K562 (cell line): Measurements from ENCODE around the gene SHH. TPM values are rescaled to one million over a fixed set of nuclear protein-coding genes. Genes with fewer than 3 reads are reported as not detected.

Source experiments
- ATAC-seq: fragments of 200-7000 bp; cut with Tn5 transposase; 3 replicates; pipeline ENCODE4 v1.9.1; 2020; ENCODE audit warnings: moderate library complexity
- BruUV-seq: library from RNA; stranded (reverse); fragments of 400-500 nt; replicated peaks from 2 replicates; lab custom pipeline; 2021; lab: Mats Ljungman, UMichigan
- CTCF ChIA-PET: fragments of 300-600 bp; formaldehyde crosslinking; extraction: SDS; loops from one replicate; lab custom pipeline; 2021; ENCODE audit warnings: low intra/inter-chr PET ratio; lab: Yijun Ruan, JAX
- POLR2A ChIA-PET: fragments of 300-600, 350-650 bp; sonication (Branson Sonifier 250); formaldehyde crosslinking; extraction: SDS; loops from one replicate; lab custom pipeline; 2021; ENCODE audit warnings: antibody characterized with exemption, inconsistent platforms; lab: Yijun Ruan, JAX
- DNase-seq, 4 experiments: peaks; one replicate each; pipeline versions ENCODE4 v3.0.0 to v3.0.0-alpha.2; 2011 to 2018; ENCODE audit warnings: low spot score in 3 of 4, mixed read lengths in 3 of 4; ENCODE audit errors: extremely low read depth in 1 of 4
- FAIRE-seq: peaks from 2 replicates; lab custom pipeline; 2011; peaks lifted over from hg19 to GRCh38; lab: Jason Lieb, UNC
- H2AFZ ChIP-seq: 2 replicates; pipeline ENCODE4 v1.6.0; 2011; ENCODE audit warnings: low read depth, low read length, control low read depth, inconsistent platforms
- H3K27ac ChIP-seq: fragments of 200-600 bp; 3 replicates; pipeline ENCODE4 v1.8.0; 2011; ENCODE audit warnings: low read depth, mild to moderate bottlenecking, control low read depth, inconsistent platforms, low read length, moderate library complexity, mixed read lengths; ENCODE audit errors: extremely low read depth
- H3K27me3 ChIP-seq, 2 experiments: fragments of 300-600 bp in 1 of 2; 2 replicates in 1 of 2; 3 replicates in 1 of 2; pipeline versions ENCODE4 v1.6.0 to v1.8.0; 2011; ENCODE audit warnings: inconsistent platforms in 2 of 2, low read length in 2 of 2, mild to moderate bottlenecking in 1 of 2, mixed read lengths in 1 of 2, moderate library complexity in 1 of 2; ENCODE audit not compliant: control insufficient read depth in 2 of 2, insufficient read depth in 2 of 2
- H3K36me3 ChIP-seq: fragments of 300-600 bp; 3 replicates; pipeline ENCODE4 v1.8.0; 2011; ENCODE audit warnings: mild to moderate bottlenecking, low read length, inconsistent platforms; ENCODE audit not compliant: control insufficient read depth, insufficient read depth
- H3K4me1 ChIP-seq, 2 experiments: fragments of 200-600 bp in 1 of 2; replicated peaks in 1 of 2; 2 replicates in 1 of 2; 3 replicates in 1 of 2; pipeline versions ENCODE4 v1.5.1 to v1.8.0; 2011; ENCODE audit warnings: inconsistent platforms in 2 of 2, low read length in 2 of 2, mild to moderate bottlenecking in 1 of 2, mixed read lengths in 1 of 2, moderate library complexity in 1 of 2; ENCODE audit not compliant: control insufficient read depth in 2 of 2, insufficient read depth in 2 of 2
- H3K4me2 ChIP-seq: 2 replicates; pipeline ENCODE4 v1.6.1; 2011; ENCODE audit warnings: low read length, control low read depth, inconsistent platforms, mixed read lengths; ENCODE audit not compliant: insufficient read depth
- H3K4me3 ChIP-seq: fragments of 200-600 bp; sonication (generic), shearing (Covaris generic); 2 replicates; pipeline ENCODE4 v1.5.1; 2016; ENCODE audit warnings: control low read depth, inconsistent platforms
- H3K79me2 ChIP-seq: fragments of 200-600 bp; 3 replicates; pipeline ENCODE4 v1.8.0; 2011; ENCODE audit warnings: low read length, inconsistent platforms; ENCODE audit not compliant: control insufficient read depth, insufficient read depth
- H3K9ac ChIP-seq, 2 experiments: 2 replicates each; pipeline versions ENCODE4 v1.6.0 to v1.6.1; 2011; ENCODE audit warnings: low read depth in 2 of 2, low read length in 2 of 2, control low read depth in 1 of 2, inconsistent platforms in 1 of 2, mild to moderate bottlenecking in 1 of 2, mixed read lengths in 1 of 2; ENCODE audit not compliant: insufficient read depth in 1 of 2
- H3K9me1 ChIP-seq: one replicate; pipeline ENCODE4 v1.6.0; 2011; ENCODE audit warnings: inconsistent platforms, mild to moderate bottlenecking, low read length, moderate library complexity; ENCODE audit not compliant: control insufficient read depth, insufficient read depth
- H3K9me3 ChIP-seq: replicated peaks from 2 replicates; pipeline ENCODE4 v1.5.1; 2011; ENCODE audit warnings: low read depth, low read length, inconsistent platforms; ENCODE audit not compliant: control insufficient read depth, insufficient read depth
- H4K20me1 ChIP-seq: replicated peaks from 2 replicates; pipeline ENCODE4 v1.6.1; 2011; ENCODE audit warnings: low read length, inconsistent platforms, mixed read lengths; ENCODE audit not compliant: control insufficient read depth, insufficient read depth
- EGR1 ChIP-seq: fragments of 450-650 bp; conservative IDR thresholded peaks from 2 replicates; pipeline ENCODE4 v1.6.1; 2017; ENCODE audit warnings: mild to moderate bottlenecking
- ETS2 ChIP-seq: IDR thresholded peaks from 2 replicates; pipeline ENCODE4 v1.6.1; 2016; ENCODE audit warnings: borderline replicate concordance, missing genetic modification characterization, mild to moderate bottlenecking, moderate library complexity, missing compliant biosample characterization; ENCODE audit not compliant: poor library complexity, severe bottlenecking
- ZNF263 ChIP-seq: sonication (generic); formaldehyde crosslinking; IDR thresholded peaks from 2 replicates; pipeline ENCODE4 v1.8.0; 2022; ENCODE audit warnings: mild to moderate bottlenecking, missing genetic modification reagents, borderline replicate concordance
- WGBS: fragments of 100-300 bp; shearing (Covaris generic); methylation state at CpG from one replicate; pipeline ENCODE4 v1.1.6; 2016; ENCODE audit warnings: low coverage, mixed read lengths; ENCODE audit not compliant: insufficient coverage; ENCODE audit errors: missing lambda C conversion rate; 5-methylcytosine and 5-hydroxymethylcytosine counted together
- in situ Hi-C: fragments of 300-500 bp; cut with MboI; formaldehyde crosslinking; loops from 4 replicates; pipeline ENCODE4 v1.15.0; 2018; ENCODE audit warnings: inconsistent platforms, mixed read lengths
- intact Hi-C: fragments of 100-400 bp; cut with micrococcal nuclease; formaldehyde crosslinking; loops from 2 replicates; pipeline ENCODE4 v1.14.2; 2022
- polyA plus RNA-seq, 8 experiments: library from polyadenylated mRNA; depleted of rRNA in 4 of 8; stranded (reverse) in 5 of 8; unstranded in 3 of 8; fragments of >200 nt; fragmentation: Nextera tagmentation in 2 of 8; fragmentation: Illumina TruSeq in 1 of 8; extraction: Ambion mirVana in 2 of 8; extraction: Trizol in 1 of 8; gene quantifications; 2 replicates each; pipeline versions ENCODE4 v1.2.1 to v1.2.3, GENCODE V29; 2011 to 2014; ENCODE audit warnings: inconsistent platforms in 1 of 8, missing spikeins in 1 of 8
- total RNA-seq, 7 experiments: library from RNA; depleted of rRNA in 6 of 7; stranded (reverse); fragments of >200 nt in 6 of 7; fragmentation: Illumina TruSeq in 2 of 7; extraction: Trizol in 2 of 7; gene quantifications; 2 replicates each; pipeline versions ENCODE4 v1.2.1 to v1.2.3, GENCODE V29; 2011 to 2021; ENCODE audit warnings: low replicate concordance in 1 of 7
- TF ChIP-seq, protein P1 (sequence below): fragments of 250-450 bp; sonication (Bioruptor Pico); IDR thresholded peaks from 2 replicates; pipeline ENCODE4 v1.4.0; 2020; ENCODE audit warnings: mild to moderate bottlenecking, moderate library complexity

SHH gene
- total and polyA plus RNA-seq, 9 of the 15 experiments (the other 6 are each of a cell fraction or from before 2014, with no cell fraction given): 0.09 TPM; not detected in 8

DNA sequence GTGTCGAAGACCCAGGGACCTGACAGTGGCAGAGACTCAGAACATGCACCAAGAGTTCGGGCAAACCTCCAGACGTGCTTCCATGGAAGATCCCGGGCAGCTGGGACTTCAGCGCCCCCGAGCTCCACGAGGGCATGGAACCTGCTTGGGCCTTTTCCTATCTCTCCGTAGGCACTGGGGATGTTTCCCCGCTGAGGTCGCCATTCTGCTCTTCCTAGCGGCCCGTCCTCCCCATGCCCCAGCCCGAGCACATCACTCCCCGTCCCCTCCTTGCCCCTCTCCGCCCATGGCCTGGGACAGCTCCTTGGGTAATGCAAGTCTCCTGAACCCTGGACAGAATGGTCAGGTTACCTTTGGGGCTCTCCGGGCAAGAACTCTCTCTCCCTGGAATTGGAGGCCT lies 32.3 kb upstream of the SHH start:
- intact Hi-C loops: no loop called here

More for the DNA sequence above, 32.3 kb upstream of the SHH start:
- no peak for DNase-seq
- TF ChIP-seq EGR1 (no peak), ZNF263 (peak; percentile 76), ETS2 (tag) (no peak)
- TF ChIP-seq, protein P1, sequence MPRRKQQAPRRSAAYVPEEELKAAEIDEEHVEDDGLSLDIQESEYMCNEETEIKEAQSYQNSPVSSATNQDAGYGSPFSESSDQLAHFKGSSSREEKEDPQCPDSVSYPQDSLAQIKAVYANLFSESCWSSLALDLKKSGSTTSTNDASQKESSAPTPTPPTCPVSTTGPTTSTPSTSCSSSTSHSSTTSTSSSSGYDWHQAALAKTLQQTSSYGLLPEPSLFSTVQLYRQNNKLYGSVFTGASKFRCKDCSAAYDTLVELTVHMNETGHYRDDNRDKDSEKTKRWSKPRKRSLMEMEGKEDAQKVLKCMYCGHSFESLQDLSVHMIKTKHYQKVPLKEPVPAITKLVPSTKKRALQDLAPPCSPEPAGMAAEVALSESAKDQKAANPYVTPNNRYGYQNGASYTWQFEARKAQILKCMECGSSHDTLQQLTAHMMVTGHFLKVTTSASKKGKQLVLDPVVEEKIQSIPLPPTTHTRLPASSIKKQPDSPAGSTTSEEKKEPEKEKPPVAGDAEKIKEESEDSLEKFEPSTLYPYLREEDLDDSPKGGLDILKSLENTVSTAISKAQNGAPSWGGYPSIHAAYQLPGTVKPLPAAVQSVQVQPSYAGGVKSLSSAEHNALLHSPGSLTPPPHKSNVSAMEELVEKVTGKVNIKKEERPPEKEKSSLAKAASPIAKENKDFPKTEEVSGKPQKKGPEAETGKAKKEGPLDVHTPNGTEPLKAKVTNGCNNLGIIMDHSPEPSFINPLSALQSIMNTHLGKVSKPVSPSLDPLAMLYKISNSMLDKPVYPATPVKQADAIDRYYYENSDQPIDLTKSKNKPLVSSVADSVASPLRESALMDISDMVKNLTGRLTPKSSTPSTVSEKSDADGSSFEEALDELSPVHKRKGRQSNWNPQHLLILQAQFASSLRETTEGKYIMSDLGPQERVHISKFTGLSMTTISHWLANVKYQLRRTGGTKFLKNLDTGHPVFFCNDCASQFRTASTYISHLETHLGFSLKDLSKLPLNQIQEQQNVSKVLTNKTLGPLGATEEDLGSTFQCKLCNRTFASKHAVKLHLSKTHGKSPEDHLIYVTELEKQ (CRISPR knock-in tag): no peak
- Histone ChIP-seq H3K4me2 (no peak overlapping the region), H3K27ac (no peak overlapping the region), H3K36me3 (no peaks in the 10 kb centered on the region), H2AFZ (no peak overlapping the region), H3K9me1 (no peaks in the 10 kb centered on the region), H3K27me3 (peaks cover 80 to 93% of the 10 kb centered on the region in 2 experiments), H3K9me3 (no peaks in the 10 kb centered on the region), H4K20me1 (peaks cover 19% of the 10 kb centered on the region), H3K4me3 (no peak overlapping the region), H3K9ac (no peak overlapping the region), H3K4me1 (no peaks in the 10 kb centered on the region), H3K79me2 (no peaks in the 10 kb centered on the region)
- ChIA-PET CTCF (no interaction called here), POLR2A (interaction anchor here (0.9 kb wide), 1 partner anchor 45 kb away, joined by 3 read pairs; no protein-coding TSS in a partner anchor)
- WGBS: under 1% methylated on average over 15 of the region's 16 CpGs
- no TSS peak for BruUV-seq
- in situ Hi-C loops: no loop called here
- FAIRE-seq: no peak
- no peak for ATAC-seq
